ENCODE measurements around the gene CKAP5.

- no peak for TF ChIP-seq POLR2AphosphoS5 (IDR thresholded peaks at IDR 0.05)
- TF ChIP-seq, protein P1, sequence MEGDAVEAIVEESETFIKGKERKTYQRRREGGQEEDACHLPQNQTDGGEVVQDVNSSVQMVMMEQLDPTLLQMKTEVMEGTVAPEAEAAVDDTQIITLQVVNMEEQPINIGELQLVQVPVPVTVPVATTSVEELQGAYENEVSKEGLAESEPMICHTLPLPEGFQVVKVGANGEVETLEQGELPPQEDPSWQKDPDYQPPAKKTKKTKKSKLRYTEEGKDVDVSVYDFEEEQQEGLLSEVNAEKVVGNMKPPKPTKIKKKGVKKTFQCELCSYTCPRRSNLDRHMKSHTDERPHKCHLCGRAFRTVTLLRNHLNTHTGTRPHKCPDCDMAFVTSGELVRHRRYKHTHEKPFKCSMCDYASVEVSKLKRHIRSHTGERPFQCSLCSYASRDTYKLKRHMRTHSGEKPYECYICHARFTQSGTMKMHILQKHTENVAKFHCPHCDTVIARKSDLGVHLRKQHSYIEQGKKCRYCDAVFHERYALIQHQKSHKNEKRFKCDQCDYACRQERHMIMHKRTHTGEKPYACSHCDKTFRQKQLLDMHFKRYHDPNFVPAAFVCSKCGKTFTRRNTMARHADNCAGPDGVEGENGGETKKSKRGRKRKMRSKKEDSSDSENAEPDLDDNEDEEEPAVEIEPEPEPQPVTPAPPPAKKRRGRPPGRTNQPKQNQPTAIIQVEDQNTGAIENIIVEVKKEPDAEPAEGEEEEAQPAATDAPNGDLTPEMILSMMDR (IDR thresholded peaks at IDR 0.05): no peak
These were observed 152.0 kb downstream of the CKAP5 start for GRCh38 chr11:46694072-46694471.
